Coronary artery (tissue), 2 donors: Measurements from ENCODE around the gene PRKAG1.

Experiments
- DNase-seq: peaks from one replicate; pipeline ENCODE4 v3.0.0-alpha.2; 2017; ENCODE audit warnings: low spot score
- H3K27ac ChIP-seq, 2 donors: fragments of 200-600 bp; sonication (generic); one replicate each; pipeline ENCODE4 v1.5.1; 2016 to 2019
- H3K4me3 ChIP-seq: fragments of 200-600 bp; sonication (generic); 2 replicates; pipeline ENCODE4 v1.5.1; 2016; ENCODE audit warnings: mild to moderate bottlenecking, moderate library complexity
- CTCF ChIP-seq: fragments of 200-600 bp; sonication (generic); IDR thresholded peaks from one replicate; pipeline ENCODE4 v1.5.1; 2019; ENCODE audit warnings: antibody characterized with exemption

PRKAG1 gene

DNA sequence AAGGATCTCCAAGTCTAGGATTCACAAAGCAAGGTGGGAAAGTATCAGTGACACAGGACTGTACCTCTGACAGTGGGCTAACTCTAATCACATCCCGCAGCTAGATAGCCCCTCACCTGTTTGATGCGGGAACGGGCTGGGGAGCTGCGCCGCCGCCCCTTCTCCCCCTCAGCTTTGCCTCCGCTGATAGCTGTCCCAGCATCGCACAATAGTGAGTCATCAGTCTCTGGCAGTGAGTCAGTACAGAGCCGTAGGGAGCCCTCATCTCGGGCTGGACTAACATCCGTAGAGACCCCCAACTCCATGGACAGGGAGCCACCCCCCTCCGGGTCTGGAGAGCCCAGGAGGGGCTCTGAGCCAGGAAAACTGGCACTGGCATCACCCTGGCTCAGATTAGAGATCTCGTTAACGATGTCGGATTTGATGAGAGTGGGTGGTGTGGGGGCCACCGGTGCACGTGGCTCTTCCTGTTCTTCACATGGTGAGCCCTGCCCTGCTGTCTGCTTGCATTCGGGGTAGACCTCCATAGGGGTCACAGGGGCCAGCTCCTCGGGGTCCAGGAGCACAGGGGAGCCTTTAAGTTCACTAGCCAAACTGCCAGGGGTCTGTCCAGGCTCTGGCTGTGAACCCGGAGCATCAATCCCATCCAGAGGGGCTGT, 31.1 kb upstream of the PRKAG1 start:
- no peak overlapping the region for H3K27ac ChIP-seq
- DNase-seq = no peak
- no peak for TF ChIP-seq CTCF
- H3K4me3 ChIP-seq = no peak overlapping the region

DNA sequence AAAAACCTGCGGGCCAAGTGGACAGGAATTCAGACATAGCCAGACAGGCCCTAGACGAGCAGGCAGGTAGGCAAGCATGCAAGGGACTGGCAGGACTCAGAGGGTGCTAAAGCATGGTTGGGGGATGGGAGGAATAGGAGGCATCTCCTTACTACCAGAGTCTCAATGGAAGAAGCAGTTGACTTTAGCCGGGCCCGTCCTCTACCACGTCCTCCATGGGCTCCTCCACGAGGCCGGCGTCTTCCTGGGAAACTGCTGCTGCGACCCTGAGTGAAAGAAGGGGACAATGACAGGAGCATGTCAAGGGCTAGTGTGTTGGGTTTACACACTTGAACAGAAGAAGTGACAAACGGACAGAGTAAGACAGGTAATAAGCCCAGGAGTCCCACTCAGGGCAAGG, 30.4 kb upstream of the PRKAG1 start:
- no peak overlapping the region for H3K4me3 ChIP-seq
- TF ChIP-seq CTCF = no peak

DNA sequence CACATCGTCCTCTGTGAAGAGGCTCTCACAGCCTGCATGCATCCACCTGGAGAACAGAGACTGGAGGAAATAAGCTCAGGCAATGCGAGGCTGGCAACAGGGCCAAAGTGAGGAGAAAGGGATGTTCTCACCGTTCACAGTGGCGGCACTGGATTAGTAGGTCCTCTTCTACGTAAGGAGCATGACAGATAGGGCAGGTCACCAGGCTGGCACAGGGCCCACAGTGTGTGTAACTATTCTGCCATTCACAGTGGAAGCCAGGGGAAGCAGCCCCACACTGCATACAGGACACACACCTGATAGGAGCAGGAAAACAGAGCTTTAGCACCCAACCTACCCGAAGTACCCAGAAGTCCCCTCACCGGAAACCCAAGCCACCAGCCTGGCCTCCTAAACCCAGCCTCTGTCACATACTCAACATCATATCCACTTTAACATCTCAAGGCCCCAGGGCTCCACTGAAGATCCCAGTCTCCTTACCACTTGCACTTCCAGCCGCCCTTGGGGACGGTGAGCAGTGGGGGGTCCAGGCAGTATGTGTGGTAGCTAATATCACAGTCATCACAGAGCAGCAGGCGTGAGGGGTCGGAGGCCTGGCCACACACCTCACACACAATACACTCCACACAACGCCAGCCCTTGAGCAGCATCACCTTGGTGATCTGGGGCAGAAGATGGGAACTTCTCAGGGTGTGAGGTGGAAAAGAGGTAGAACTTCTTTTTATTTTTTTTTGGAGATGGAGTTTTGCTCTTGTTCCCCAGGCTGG, 27.7 kb upstream of the PRKAG1 start:
- no peak for TF ChIP-seq CTCF
- no peak for DNase-seq
- no peak overlapping the region for H3K27ac ChIP-seq
- no peak overlapping the region for H3K4me3 ChIP-seq

More for the DNA sequence above, 30.4 kb upstream of the PRKAG1 start:
- DNase-seq = no peak
- no peak overlapping the region for H3K27ac ChIP-seq

DNA sequence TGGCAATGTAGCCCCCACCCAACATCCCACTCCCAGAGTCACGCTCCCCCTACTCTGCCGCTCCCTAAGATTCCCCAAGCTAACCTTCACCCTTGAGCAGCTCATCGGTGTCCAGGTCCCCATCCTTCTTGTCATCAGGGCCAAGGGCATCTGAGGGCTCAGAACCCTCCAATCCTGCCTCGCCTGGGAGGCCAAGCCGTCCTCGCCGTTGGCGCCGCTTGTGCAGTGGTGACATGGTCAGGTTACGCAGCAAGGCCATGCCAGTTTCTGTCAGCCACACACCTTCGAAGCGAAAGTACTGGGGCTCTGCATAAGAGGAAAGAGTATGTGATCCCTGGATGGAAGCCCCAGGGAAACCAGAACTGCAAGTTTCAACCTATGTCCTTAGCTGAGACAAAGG, 26.1 kb upstream of the PRKAG1 start:
- H3K4me3 ChIP-seq = no peak overlapping the region
- no peak for DNase-seq
- no peak overlapping the region for H3K27ac ChIP-seq
- TF ChIP-seq CTCF = no peak

- H3K27ac ChIP-seq = no peak overlapping the region
- no peak overlapping the region for H3K4me3 ChIP-seq
- TF ChIP-seq CTCF = peak; percentile 20
- DNase-seq = no peak
These were observed 25.3 kb upstream of the PRKAG1 start for GRCh38 chr12:49043856-49044258.

GRCh38 chr12:49043241-49043640, 24.7 kb upstream of the PRKAG1 start:
- no peak for DNase-seq
- TF ChIP-seq CTCF = no peak
- Histone ChIP-seq H3K4me3 (no peak overlapping the region), H3K27ac (no peak overlapping the region)
